Embryonic facial prominence (tissue), 1 donor: ENCODE results near the gene CCL19.
"Not testable (repeated sequence)": the region's sequence is repeated elsewhere in the genome, so short reads cannot be mapped to it uniquely, and the experiment has no call there.

ENCODE experiments used
- DNase-seq: peaks from one replicate; pipeline ENCODE4 v3.0.0-alpha.2; 2016; ENCODE audit errors: extremely low spot score

CCL19 gene

DNA sequence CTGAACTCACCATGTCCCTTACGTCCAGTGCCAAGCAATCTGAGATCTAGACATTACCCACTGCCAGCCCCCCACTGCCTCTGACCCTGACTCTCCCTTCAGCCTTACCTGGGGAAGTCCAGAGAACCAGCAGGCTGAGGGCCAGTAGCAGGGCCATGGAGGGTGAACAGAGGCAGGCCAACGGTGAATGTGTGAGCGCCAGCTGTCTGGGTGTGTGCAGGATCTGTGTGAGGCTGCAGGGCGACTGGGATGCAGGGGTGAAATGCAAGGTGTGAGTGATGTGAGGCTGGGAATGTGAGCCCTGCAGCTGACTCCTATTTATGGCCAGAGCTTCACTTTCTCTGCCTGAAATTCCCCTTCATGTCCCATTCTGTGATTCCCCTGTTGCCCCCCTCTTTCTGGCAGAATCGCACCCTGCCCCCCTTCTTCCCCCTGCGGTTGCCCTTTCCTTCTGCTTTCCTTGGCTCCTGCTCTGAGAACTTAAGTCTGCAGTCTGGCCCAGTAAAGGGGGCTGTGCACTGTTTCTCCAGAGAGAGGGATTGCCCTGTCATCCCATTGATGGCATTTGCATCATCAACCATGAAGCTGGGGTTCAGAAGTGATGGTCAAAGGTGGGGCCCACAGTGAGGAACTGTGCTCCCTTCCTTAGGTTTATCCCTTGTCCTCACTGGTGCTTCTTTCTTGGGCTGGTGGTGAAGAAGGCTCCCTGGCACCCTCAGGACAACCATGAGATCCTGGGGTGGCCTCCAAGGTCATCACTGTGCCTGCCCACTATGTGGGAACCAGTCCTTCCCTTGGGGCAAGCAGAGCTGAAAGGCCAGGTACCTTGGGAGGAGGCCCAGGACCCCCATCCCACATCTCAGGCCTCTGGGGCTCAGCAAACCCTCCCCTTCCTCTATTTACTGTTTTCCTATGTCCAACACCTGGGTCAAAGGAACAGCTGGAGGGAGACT is at the start of gene CCL19:
CCL19 (minus strand) TSS at position 294 of the 953 bp plus-strand sequence; CDS start at position 157, 137 bp downstream.
- DNase-seq, result no peak

DNA sequence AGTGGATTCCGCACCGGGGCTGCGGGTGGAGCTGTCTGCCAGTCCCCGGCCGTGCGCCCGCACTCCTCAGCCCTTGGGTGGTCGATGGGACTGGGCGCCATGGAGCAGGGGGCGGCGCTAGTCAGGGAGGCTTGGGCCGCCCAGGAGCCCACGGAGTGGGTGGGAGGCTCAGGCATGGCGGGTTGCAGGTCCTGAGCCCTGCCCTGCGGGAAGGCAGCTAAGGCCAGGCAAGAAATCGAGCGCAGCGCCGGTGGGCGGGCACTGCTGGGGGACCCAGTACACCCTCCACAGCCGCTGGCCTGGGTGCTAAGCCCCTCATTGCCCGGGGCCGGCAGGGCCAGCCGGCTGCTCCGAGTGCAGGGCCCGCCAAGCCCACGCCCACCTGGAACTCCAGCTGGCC is 49.1 kb upstream of the CCL19 start:
- DNase-seq, result not testable (repeated sequence)

DNA sequence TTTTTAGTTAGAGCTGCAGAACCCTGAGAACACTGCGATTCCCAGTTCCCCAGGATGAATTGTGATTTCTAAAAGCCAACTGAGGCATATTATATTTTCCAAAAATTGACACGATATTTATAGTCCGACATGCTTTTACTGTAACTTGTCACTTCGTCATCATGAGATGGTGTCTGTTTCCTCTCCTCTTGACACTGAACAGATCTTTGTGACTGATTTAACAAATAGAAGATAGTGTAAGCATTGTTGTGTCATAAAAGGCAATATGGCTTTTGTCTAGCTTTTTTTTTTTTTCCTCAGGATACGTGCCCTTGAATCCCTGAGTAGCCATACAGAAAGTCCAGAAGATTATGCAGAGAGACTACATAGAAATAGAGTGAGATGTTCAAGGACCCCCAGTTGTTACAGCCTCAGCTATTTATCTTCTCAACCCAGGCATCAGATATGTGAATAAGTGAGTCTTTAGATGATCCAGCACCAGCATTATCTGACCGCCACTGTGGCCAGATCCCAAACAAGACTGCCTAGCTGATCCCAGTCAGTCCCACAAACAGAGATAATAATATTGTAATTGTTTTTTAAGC is 46.7 kb upstream of the CCL19 start:
- no peak for DNase-seq

DNA sequence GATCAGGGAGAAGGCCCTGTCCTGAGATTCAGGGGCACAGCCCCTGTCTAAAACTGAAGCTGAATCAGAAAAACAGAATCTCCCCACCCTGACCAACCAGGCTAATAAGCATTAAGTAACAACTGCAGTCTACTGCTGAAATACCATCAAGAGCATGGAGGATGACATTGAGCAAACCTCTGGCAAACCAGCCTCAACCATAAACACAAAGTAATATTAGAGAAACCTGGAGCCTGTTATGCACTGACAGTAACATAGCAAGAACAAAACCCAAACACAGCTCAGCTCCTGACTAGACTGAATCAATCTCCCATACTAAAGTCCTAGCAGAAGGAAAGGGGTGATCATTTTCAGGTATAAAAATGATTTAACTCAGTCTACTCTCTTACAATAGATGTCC is 43.6 kb upstream of the CCL19 start:
- DNase-seq, result no peak

DNA sequence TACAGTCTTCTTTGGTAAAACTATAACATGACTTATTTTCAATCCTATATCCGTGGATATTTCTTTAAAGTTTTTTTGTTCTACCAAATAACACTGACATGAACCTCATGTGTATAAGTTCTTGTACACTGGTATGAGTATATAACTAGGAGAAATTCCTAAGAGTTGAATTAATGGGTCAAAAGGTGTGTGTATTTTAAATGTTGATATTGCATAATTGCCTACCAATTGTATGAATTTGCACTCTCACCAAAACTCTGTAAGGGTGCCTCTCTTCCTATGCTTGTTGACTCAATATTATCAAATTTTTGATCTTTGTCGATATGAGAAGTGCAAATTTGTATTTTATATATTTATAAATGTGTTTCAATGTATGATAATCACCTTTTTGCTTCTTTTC is 41.8 kb upstream of the CCL19 start:
- no peak for DNase-seq

DNA sequence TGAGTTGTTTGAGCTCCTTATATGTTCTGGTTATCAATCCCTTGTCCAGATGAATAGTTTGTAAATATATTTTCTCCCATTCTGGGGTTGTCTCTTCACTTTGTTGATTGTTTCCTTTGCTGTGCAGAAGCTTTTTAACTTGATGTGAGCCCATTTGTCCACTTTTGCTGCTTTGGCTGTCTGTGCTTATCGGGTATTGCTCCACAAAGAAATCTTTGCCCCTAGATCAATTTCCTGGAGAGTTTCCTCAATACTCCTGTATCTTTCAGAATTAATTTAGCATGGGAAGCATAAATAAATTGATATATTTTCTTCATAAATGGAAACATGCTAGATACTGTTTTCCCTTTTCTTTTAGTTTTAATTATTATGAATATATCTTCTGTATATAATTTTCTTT is 41.4 kb upstream of the CCL19 start:
- no peak for DNase-seq

DNA sequence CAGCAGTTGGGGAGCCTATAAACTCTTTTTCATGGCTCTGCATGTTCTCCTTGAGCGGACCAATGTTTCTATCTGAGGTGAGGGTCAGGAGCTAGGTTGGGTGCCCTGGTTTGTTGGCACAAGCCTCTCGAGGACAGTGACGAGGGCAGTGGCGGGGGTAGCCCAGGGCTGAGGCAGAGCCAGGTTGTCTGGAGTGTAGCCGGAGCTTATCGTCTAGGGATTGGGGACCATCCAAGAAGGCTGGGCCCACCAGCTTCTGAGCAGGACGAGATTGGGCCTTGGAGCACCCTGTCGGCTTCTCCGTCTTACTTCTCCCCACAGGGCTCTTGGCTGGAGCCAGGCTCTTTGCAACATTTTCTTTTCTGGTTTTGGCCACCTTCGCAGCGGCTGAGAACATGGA is 32.1 kb upstream of the CCL19 start:
- no peak for DNase-seq

DNA sequence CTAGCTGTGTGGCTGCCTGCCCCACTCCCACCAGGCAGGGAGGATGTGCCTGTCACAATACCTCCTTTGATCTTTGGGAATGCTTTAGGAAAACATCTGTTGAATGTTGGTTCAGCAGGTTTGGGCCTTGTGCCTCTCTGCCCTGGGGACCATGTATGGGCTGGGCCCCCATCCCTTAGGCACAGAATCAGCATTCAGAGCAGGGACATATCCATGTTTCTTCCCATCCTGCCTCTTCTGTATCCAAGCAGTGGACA is 28.6 kb upstream of the CCL19 start:
- DNase-seq, result not testable (repeated sequence)

DNA sequence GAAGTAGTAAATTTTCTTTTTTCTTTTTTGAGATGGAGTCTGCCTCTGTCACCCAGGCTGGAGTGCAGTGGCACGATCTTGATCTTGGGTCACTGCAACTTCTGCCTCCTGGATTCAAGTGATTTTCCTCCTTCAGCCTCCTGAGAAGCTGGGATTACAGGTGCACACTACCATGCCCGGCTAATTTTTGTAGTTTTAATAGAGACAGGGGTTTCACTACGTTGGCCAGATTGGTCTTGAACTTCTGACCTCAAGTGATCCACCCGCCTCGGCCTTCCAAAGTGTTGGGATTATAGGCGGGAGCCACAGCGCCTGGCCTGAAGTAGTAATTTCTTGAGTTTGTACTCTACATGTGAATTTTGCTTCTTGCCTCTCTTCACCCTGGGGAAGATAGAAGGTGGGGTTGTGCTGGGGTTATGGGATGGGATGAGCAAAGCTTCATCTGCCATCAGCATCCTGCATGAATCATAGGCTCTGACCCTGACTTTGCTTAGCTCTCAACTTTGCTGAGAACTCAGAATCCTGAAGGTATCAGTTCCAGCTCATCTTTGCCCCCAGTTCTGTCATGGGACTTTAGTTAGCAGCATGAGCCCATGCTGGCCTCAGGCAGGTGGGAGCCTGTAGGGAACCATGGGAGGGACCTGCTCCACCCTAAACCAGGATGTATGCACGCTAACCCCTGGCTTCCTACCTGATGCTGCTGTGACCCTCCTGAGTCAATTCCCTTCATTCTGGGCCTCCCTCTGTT is 28.1 kb upstream of the CCL19 start:
- no peak for DNase-seq

DNA sequence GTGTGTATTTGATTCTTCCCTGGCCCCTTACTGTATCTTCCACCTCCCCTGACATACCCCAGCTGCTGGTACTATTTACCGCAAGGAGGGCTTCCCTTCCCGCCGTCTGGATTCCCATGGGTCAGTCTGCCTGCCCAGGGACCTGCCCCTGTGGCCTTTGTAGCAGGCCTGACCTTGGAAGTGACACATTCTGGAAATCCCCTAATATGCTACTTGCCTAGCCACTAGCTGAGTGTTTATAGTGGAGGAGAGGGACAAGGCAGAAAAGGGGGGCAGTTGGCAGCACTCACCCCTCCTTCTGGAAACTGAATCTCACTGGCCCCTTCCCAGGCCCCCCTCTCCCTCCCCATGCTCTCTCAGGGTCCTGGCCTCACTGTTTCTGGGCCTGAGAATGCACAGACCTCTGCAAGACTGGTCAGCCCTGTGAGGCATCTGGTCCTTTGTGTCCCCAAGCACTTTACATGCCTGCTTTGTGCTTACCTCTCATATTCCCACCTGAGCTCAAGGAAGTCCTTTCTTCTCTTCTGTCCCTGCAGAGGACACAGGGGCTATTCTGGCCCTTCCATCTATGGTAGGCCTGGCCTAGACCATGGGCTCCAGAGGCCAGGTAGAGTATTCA is 27.0 kb upstream of the CCL19 start:
- no peak for DNase-seq

DNA sequence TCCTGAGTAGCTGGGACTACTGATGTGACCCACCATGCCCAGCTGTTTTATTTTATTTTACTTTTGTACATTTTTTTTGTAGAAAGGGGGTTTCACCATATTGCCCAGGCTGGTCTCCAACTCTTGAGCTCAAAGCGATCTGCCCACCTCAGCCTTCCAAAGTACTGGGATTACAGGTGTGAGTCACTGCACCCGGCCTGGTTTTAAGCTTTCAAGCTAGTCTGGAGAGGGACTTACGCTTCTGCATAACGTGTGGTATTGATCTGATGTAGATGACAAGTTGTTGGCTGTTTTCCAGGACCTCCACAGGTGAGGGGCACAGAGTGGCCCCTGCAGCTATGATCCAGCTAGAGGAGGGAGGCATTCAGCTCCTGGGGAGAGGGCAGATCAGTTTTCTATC is 25.6 kb upstream of the CCL19 start:
- no peak for DNase-seq

DNA sequence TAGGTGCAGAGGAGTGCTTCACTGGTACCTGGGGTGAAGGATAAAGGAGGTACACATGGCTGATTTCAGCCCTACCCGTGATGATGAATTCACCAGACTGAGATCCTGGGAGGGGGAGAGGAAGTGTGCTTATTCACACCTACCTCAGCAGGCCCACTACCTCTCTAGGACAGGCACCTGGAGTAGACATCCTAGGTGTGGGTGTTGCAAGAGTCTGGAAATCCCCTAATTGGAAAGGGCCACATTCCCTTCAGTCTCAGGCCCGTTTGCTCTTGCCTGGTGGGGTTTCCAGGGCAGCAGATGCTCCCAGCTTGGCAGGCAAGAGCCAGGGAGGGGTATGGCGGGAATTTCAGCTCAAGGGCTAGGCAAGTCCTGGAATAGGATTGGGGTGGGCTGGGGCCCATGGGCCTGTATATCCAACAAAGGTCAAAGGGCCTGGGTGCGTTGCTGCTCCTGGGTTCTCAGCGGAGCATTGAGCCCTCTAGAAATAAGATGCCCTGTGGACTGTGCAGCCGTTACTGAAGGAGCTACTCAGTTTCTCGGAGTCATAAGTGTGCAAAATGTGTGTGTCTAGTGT is 24.7 kb upstream of the CCL19 start:
- DNase-seq, result no peak

DNA sequence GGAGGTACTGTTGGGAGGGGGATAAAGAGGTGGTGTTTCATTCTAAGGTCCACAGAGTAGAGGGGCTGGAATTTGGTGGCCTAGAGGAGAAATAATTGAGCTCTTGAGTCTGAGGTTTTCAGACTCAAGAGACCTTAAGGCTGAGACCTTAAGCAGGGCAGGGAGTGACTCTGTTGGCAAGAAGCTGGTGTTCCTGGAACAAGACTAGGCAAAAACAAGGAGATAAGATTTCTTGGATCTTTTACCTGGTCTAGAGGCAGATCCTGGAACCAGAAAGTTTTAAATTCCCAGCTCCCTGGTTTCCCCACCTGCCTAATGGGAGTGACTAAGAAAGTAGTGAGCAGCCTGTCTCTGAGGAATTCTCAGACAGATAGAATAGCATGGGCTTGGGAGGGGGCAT is 22.9 kb upstream of the CCL19 start:
- DNase-seq, result no peak

DNA sequence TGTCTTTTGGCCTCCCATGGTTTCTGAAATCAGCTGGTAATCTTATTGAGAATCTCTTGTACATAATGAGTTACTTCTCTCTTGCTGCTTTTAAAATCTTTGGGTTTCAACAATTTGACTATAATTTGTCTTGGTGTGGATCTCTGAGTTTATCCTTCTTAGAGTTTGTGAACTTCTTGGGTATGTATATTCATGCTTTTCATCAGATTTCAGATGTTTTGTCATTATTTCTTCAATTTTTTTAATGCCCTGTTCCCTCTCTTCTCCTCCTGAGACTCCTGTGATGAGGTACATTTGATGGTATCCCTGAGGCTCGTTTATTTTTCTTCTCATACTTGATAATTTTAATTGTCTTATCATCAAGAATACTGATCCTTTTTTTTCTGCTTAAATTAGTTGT is 21.1 kb upstream of the CCL19 start:
- no peak for DNase-seq

DNA sequence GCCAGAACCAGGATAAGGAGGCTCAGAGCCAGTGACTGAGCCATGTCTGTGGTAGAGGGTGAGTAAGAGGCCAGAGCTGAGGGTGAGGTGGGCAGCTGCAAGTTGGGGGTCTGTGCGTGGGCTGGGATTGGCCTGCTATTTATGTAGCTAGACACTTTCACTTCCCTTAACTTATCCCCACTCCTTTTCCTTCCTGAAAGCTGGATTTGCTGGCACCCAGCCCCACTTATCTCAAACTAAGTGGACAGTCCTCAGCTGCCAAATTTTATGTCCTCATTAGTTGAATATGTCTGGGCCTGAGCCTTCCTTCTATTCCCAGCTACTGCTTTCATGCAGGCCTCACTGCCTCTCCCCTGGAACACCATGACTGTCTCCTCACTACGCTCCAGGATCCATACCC is 18.9 kb upstream of the CCL19 start, which contains the start of gene CCL21:
CCL21 (minus strand) TSS at position 114 of the 400 bp plus-strand sequence; CDS start at position 44, 70 bp downstream.
- no peak for DNase-seq

DNA sequence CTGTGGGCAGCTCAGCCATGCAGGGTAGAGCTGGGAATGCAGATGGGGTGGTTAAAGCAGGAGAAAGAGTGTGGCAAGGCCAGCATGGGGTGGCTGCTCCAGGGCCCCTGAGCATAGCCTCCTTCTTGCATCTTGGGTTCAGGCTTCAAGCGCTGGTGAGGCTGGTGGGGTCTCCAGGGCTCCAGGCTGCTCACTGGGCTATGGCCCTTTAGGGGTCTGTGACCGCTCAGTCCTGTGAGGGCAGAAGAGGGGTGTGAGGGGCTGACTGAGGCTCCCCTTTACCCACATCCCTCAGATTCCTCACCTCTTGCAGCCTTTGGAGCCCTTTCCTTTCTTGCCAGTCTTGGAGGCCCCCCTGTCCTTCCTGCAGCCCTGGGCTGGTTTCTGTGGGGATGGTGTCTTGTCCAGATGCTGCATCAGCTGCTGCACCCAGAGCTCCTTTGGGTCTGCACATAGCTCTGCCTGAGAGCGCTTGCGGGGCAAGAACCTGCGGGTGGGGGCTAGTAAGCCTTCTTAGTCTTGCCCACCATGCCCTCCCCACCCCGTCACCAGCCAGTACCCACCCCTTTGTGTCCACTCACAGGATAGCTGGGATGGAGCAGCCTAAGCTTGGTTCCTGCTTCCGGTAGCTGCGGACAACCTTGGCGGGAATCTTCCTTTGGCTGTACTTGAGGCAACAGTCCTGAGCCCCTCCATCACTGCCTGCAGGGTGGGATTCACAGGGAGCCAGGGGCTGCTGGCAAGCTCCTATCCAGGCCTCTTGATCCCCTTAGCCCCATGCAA is 18.3 kb upstream of the CCL19 start:
- DNase-seq, result no peak

DNA sequence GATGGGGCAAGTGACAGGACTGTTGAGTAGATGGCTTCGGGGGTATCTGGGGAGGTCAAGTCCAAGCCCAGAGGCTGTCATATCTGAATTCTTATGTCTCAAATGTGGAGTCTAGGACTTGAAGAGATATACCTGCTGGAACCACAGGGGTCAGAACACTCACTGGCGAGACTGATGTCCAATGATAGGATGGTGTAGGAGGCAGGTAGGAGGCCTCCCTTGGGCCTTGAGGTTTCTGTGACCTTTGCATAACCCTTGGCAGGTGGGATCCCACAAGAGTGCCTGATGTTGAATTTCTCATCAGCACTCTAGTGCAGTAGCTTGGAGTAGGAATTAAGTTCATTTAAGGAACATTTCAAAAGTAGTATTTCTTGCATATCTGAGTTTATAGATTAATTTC is 16.1 kb upstream of the CCL19 start:
- DNase-seq, result no peak

DNA sequence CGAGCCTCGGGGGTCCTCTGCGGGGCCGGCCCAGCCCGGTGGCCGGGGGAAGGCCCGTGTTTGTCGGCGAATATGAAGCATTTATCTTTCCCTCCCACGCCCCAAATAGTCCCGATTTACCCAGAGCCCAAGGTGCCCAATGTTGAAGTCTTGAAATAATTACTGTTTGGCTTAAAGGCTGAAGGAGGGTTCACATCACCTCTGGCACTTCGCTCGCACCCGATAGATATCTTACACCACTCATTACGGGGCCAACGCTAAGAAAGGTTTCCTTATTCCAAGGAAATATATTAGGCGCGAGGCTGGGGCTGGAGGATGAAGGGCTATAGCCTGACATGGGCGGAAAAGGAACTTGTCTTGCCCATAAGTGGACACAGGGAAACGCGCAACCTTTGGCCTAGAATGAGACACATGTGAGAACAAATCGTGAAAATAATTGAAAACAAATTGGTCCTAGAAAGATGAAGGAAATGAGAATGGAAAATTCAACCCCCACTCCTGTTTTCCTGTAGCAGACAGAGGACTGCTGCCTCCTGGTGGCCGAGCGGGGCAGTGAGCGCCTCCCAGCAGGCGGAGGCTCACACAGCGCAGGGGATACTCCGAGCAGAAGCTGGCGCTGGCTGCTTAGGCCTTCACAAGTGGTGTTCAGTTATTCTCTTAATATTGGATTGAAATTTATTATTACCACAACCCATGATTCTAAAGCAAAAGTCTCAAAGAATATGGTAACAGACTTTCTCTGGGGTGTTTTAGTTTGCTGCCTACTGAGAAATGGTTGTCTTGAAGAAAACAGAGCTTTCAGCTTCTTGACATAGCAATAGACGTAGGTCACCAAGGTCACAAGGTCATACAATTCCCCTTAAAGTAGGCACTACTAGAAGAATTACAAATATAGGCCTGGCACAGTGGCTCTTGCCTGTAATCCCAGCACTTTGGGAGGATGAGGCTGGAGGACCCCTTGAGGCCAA is 11.0 kb upstream of the CCL19 start:
- peak; percentile 44 for DNase-seq

DNA sequence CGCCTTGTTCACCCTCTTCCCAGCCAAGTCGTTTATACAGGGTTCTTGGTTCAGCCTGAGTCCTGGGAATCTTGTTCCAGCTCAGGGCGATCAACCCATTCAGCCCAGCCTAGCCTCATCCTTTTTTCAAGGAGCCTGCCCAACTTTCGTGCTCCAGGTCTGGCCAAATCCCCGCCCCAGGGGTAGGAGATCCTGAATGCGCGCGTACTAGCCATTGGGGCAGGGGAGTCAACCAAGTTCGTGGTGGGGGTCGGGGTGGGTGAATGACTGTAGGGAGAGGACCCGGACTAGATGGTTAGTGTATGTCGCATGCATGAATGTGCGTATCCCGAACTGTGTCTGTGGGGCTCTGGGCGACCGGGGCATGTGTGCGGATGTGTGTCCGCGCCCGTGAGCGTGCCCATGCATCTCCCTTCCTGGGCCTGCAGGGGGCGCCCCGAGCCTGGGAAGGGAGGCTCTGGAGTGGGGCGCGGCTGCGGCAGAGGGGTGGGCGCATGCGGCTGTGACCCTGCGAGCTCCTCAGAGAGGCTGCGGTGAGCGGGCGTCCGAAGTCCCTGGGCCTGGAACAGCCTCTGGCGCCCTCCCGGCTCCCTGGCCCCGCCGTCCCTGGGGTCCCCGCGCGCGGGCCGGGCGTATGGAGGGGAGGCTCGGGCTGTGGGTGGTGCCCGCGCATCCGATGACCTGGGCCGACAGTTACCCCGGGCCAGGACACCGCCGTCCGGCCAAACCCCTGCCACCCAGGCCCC is 10.1 kb upstream of the CCL19 start:
- DNase-seq, result no peak
